HG02981 (cell line): ENCODE measurements around the gene SLC44A1.

Experiments
- ATAC-seq: cut with Tn5 transposase; IDR thresholded peaks from one replicate; pipeline ENCODE4 v1.9.1; 2021; ENCODE audit warnings: mild to moderate bottlenecking, moderate library complexity; ENCODE audit not compliant: unreplicated experiment

SLC44A1 gene

DNA sequence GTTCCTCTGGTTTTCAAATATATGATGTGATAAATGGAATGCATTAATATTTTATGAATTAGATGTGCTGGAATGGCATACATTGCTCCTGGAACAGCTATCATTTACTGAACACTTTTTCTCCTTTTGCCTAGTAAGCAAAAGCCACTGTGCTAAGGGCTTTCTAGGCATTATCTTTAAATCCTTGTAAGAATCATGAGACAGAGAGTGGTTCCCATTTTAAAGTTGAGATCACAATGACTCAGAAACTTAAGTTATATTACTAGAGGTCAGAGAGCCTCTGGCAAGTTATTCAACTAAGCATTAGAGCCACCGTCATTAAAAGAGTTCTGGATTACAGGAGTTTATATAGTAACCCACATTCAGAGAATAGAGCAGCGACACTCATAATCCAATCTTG, 176.7 kb downstream of the SLC44A1 start:
- ATAC-seq, result no peak

DNA sequence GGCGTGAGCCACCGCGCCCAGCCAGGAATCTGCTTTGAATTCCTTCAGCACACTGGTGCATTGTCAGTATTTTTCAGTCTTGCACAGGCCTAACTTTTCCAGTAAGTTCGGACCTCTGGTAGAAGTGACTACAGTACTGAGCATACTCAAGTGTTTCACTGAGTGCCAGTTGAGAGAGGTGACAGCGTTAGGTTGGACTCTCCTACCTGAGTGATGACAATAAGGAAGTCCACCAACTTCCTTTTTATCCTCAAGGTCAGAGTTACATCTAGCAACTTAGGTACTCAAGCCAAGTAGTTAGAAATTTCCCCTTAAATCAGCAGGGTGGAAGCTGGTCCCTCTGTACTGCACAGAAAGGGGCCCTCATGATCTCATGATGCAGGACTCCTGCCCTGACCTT, 177.4 kb downstream of the SLC44A1 start:
- no peak for ATAC-seq

DNA sequence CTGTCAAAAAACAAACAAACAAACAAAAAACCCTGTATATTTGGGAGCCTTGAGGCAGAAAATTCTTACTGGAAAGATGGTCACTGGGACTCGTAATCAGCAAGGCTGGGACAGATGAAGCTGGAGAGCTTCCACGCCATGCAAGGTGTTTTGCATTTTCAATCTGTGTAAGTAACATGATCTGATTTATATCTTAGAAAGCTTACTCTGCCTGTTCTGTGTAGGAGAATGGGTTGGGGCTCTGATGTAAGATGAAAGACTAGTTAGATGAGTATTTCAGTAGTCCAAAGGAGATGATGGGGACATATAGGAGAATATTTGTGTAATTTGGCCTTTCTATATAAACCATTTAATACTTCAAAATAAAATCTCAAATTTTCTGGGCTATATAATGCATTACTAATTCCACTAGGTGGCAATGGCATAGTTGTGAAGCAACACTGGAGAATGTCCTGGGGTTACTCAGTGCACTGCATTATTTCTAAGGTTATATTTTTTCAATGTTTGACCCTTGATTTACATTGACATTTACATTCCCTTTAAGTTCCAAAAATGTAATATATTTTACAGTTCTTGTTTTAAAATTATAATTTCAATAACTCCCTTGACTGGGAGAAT, 181.5 kb downstream of the SLC44A1 start:
- ATAC-seq, result peak; percentile 78

DNA sequence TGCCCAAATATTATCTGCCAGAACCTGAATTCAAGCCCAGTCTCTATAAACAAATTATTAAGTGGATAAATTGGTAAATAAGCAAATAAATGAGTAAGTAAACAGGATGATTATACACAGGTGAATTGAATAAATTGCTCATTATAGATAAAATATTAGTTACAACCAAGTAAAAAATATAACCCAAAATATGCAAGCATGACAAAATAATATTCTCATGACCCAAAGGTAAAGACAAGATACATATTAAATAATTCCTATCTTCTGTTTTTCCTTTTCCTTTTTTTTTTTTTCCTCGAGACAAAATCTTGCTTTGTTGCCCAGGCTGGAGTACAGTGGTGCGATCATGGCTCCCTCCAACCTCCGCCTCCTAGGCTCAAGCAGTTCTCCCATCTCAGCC, 182.2 kb downstream of the SLC44A1 start:
- ATAC-seq, result no peak

DNA sequence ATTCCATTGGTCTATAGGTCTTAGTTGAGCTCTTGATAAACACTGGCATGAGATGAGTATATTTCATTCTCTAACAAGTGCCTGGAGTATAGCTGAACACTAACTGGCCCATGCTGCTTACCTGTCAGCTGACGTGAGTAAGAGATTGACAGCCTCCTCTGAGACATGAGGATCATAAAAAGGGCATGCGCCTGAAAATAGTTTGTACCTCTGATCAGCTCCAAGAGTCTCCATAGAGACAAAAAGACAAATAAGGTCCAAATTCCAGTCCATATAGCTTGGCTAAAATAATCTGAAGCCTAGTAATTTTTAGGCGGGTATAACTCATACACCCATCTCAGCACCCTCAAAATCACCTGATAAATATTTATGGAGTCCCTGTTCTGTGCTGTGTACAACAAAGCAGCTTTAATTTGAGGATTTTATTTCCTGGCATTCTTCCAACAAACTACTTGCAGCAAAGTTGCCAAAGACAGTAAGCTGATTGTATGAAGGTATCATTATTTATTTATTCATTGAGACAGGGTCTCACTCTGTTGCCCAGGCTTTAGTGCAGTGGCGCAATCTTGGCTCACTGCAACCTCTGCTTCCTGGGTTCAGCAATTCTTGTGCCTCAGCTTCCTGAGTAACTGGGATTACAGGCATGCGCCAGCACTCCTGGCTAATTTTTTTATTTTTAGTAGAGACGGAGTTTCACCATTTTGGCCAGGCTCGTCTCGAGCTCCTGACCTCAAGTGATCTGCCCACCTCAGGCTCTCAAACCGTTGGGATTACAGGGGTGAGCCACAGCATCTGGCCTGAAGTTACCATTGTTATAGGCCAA, 187.2 kb downstream of the SLC44A1 start:
- no peak for ATAC-seq

DNA sequence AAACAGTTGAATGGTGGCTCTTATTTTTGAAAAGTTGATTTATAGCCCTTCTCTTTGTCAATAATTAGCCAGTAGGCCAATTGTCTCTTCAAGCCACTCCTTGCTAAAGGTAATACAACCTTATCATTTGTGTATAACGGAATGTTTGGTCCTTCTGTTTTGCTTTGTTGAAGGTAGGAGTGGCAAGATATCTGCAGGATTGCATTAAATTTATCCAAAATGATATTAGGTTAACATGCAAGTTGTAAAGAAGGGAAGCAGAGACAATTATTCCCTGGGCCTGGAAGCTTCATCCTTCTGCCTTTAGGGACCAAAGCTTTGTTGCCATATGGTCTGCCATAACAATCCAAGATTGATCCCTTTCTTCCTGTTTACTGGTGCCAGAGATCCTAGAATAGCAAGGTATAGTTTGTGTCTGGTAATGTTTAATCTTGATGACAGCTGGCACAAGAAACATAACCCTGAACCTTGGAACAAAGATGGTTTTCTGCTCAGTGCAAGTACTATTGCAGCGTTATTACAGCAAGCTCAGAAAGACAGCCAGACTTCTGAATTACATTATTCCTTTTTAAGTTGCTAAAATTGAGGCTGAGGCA, 187.9 kb downstream of the SLC44A1 start:
- no peak for ATAC-seq

DNA sequence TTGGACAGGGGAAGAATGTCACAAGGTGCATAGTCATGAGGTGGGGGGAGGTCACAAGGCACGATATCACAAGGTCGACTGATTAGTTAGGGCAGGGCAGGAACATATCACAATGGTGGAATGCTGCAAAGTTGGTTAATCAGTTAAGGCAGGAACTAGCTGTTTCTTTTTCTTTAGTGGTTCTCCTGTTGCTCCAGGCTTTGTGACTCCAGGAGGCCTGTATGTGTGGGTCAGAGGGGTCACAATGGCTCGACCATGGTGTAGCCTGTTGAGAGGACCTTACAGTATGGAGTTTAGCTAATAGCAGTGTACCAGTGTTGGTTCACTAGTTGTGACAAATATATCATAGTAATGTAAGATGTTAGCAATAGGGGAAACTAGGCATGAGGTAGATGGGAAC, 191.0 kb downstream of the SLC44A1 start:
- ATAC-seq, result no peak

DNA sequence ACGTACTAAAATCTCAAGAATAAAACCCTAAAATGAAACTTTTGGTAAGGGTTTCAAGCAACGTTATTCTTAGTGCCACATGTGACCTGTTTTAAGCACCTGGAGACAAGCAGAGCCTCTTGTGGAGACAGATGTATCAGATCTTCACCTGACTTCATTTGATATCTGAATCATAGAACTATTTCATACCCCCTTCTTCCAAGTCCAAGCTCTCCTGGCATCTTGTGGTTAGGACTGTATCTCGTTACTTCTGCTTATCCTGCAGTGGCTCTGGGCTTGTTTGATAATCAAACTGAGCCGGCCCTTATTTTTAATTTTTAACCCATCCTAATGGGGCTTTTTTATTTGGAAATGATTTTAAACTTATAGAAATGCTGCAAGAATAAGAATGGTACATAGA, 192.3 kb downstream of the SLC44A1 start:
- ATAC-seq, result no peak

DNA sequence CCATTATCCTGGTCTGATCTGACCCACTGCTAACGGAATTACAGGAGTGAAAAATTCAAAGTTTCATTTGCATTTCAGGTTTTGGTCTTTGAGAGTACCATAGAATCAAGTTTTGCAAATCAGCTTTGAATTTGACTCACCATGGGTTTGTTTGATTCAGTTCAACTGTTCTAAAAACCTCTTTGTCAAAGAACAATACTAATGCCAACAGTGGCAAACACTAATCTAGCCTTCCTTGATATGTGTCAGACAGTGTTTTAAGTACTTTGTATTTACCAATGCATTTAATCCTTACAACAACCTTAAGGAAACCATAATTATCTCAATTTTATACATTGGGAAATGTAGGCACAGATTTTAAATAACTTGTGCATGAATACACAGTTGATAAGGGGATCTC, 193.3 kb downstream of the SLC44A1 start:
- no peak for ATAC-seq

DNA sequence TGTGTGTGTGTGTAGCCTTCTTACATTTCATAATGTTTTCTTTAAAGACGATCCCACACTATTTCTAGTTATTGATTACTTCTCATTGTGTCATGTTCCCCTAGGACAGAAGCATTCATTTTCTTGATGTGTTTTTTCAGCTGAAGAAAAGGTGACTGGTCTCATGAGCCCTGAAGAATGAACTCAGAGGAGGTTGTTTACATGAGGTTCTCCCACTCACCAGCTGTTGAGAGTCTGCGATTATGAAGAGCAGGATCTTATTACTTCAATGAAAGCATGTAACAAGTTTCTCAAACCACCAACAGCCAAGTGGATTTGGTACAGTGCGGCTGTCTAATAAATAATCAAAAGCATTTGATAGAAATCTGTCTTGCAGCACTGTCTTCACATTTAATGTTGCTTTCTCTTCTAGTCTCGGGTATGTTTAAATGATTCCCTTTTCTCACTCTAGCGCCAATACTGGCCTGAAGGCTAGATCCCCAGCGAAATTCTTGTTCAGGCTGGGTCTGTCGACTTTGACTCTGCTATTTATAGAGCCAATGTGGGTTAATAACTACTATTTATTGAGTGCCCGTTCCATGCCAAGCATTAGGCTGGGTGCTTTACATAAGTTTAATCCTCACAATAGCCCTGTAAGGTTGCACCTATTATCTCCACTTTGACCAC, 193.8 kb downstream of the SLC44A1 start:
- ATAC-seq, result no peak

DNA sequence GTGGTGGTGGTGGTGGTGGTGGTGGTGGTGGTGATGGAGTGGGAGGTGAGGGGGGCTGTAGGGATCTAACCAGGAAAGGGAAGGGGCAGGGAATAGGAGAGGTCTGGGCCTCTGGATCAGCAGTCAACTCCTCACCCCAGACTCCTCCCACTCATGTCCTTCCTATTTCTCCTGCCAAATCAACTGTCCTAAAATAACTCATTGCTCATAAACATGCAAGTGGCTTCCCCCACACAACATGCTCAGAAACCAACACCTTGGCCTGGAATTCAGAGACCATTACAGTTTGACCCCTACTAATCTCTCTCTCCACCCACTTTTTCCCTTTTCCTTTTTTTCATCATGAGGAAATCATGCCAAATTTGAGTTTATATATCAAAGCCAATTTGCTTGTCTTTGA, 195.0 kb downstream of the SLC44A1 start:
- no peak for ATAC-seq

DNA sequence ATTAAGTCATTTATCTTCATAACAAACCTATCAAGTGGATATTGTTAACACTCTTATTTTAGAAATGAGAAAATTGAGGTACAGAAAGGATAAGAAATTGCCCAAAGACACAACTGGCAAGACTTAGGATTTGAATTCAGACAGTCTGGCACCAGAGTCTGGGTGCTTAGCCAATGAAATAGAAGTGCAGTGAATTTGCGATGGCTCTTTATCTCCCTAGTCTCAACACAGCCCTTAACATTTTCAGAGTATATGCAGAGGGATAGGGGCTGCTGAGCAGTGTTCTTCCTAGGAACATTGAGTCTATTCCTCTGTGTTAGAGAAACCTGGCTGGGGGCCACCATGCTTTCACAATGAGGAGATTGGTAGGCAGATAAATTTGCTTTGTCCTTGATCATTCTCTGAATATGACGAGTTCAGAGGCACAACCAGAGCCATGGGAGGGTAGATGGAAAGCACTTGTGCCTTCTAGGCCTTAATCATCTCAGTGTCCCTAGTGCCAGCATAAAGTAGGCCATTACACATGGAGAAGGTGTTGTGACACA, 197.2 kb downstream of the SLC44A1 start:
- ATAC-seq, result no peak

DNA sequence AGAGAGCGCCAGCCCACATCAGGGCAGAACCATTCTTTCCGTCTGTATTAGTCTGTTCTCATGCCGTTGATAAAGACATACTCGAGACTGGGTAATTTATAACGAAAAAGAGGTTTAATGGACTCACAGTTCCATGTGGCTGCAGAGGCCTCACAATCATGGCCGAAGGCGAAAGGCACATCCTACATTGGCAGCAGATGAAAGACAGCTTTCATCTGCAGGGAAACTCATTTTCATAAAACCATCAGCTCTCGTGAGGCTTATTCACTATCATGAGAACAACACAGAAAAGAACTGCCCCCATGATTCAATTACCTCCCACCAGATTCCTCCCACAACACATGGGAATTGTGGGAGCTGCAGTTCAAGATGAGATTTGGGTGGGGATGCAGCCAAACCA, 198.7 kb downstream of the SLC44A1 start:
- no peak for ATAC-seq

DNA sequence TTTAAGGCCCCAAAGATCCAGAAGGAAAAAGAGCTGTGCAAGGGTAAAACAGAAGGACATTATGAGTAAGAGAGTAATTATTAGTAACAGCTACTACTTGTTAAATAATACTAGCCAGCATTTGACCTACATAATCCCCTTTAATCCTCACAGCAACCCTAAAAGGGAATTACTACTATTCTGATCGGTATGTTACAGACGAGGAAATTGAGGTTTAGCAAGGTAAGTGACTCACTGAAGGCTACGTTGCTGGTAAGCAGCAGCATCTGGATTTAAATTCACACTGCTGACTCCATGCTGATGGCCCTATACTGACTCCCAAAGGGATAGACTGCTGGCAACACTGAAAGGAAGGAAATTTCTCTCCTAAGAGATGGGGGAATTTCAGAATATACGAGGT, 199.7 kb downstream of the SLC44A1 start:
- no peak for ATAC-seq

DNA sequence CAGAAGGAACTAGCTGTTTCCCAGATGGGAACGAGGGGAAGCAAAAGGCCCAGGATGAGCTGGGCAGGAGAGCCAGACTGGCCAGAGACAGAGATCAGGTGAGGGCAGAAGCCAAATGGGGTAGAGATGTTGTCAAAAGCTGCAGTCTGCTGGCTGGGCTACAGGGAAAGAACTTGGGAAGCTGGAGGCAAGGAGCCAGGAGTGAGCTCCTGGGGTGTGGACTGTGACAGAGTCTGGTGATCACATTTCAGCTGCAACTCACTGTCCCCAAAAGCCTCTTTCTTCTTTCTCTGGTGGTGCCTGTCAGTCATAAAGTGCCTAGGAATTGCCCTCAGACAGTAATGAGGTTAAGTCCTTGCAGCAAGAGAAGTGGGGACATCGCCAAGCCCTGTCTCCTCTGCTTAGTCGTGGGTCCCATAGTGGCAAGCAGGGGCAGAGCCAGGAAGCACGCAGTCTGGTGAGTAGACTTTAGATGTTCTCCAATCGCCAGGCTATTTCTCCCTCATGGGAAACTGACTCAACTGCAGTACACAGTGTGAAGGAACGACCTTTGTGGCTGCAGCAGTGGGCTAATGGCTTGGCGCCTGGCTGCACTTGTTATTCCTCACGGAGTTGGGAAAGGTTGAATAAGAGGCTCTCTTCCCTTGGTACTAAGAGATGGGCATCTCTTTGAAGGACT, 200.9 kb downstream of the SLC44A1 start:
- no peak for ATAC-seq

DNA sequence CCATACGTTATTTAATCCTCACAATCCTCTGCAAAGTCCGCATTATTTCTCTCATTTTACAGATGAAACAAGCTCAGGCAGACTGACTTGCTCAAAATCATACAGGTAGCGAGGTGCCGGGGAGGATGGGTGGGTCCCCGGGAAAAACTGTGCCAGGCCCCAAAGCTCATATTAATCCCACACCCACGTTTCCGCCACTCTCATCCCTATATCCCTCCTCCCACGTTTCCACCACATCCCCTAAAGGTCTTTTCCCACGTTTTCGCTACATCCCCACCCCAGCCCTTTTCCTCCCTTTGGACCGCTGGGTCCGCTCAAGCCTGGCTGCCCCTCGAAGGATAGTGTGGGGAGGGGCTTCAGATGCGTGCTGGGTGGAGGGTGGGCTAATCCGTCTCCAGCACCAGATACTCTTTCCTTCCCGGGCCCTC, 202.9 kb downstream of the SLC44A1 start:
- no peak for ATAC-seq

DNA sequence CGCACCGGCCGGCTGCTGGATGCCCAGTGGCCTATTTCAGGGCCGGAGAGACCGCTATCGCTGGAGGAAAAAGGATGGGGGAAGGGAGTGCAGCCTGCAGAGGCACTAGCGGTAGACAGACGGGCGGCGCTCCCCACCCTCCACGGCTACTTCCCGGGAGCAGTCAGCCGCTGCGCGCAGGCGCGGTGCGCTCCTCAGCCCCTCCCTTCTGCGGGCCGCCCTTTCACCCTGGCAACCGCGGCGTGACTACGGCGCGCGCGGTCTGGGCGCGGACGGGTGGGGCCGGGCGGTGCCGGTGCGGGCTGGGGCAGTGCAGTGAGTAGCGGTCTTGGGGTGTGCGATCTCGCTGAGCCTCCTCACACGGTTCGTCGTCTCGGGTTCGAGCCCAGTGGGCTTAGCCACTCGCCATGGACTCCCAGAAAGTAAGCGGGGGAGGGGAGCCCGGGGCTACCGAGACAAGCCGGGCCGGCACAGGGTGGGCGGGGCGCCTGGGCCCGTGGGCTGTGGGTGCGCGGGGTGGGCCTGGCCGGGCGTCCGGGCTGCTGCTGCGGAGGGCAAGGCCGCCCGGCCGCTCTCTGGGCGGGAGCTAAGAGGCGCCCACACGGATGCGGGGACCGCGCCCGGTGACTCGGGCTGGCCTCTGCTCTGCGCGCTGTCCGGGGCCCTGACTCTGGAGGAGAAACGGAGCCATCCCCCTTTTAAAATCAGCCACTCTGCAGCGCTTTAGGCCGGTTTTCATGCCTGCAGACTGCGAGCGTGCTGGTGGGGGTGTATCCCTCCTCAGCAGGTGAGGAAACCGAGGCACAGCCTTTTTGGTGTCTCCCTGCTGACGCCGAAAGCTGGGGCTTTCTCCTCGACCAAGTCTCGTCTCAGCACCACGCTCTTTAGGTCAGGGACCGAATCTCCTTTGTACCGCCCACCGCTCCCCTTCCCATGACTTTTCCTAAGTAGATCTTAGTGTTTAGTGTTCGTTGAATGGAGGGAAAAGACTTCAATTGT, 203.7 kb downstream of the SLC44A1 start, which contains the start of gene FSD1L:
Gene FSD1L (plus strand): TSS at position 221 of the 999 bp plus-strand sequence. CDS start 187 bp downstream, at position 408.
- peak; percentile 89 for ATAC-seq

DNA sequence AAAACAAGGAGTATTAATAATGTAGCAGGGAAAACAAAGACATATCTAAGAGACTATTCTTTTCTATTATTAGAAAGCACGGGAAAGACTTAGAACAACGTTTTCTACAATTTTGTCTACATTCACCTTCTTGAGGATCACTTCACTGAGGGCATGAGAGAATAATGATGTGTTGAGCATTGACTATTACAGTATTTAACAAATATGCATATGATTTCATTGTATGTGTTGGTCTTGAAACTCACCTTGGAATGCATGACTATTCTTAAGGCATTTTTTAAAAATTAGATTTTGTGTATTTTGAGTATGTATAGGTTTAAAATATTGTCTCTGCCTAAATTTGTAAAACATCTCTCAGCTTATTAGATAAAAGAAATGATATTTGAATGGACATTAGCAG, 204.6 kb downstream of the SLC44A1 start:
- ATAC-seq, result no peak

DNA sequence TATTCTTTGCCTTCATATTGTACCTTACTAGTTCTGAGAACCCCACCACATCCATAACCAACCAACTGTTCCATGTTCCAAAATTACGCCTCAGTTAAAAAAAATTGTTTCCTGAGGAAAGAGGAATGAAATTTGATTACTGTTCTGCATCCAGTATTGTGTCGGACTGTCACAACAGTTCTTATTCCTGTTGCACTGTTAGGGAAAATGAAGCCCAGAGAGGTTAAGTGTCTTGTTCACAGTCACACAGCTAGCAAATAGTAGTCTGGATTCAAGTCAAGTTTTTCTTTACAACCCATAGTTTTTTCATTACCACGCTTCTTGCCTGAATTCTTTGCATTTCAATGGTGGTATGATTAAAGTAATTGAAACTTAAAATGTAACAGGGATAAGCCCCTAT, 207.7 kb downstream of the SLC44A1 start:
- ATAC-seq, result no peak
